Left ventricle myocardium inferior (tissue), 1 donor: ENCODE measurements around the gene REEP3. TPM values are rescaled to one million over a fixed set of nuclear protein-coding genes. Genes with fewer than 3 reads are reported as not detected.

ENCODE experiments used
- DNase-seq: peaks from one replicate; pipeline ENCODE4 v3.0.0-alpha.2; 2020
- H3K27ac ChIP-seq: fragments of 200-600 bp; replicated peaks from 2 replicates; pipeline ENCODE4 v1.8.0; 2021
- H3K27me3 ChIP-seq: fragments of 200-600 bp; 2 replicates; pipeline ENCODE4 v1.8.0; 2021; ENCODE audit warnings: low read depth
- H3K36me3 ChIP-seq: fragments of 200-600 bp; 2 replicates; pipeline ENCODE4 v1.8.0; 2021
- H3K4me1 ChIP-seq: fragments of 200-600 bp; 2 replicates; pipeline ENCODE4 v1.8.0; 2021
- H3K4me3 ChIP-seq: fragments of 200-600 bp; 2 replicates; pipeline ENCODE4 v1.8.0; 2021; ENCODE audit warnings: mild to moderate bottlenecking, moderate library complexity
- H3K9me3 ChIP-seq: fragments of 200-600 bp; replicated peaks from 2 replicates; pipeline ENCODE4 v1.8.0; 2021
- intact Hi-C: fragments of 100-400 bp; cut with micrococcal nuclease; formaldehyde crosslinking; loops from one replicate; pipeline ENCODE4 v1.11.0; 2022
- total RNA-seq: library from RNA; stranded (reverse); fragmentation: NEBNext Ultra II Directional; extraction: Animal tissue kit (Norgen Biotek cat#: 25700); gene quantifications from one replicate; pipeline ENCODE4 v1.2.1, GENCODE V29; 2021
- TF ChIP-seq, protein P1 (sequence below): fragments of 200-600 bp; IDR thresholded peaks from 2 replicates; pipeline ENCODE4 v1.8.0; 2021; ENCODE audit warnings: antibody characterized with exemption, mild to moderate bottlenecking, borderline replicate concordance
- donor health status: DM: no; HTN: yes; CAD: no; lungs with severe emphysema.

REEP3 gene
- total RNA-seq, 1 donor from 2014 or later, result 18.2 TPM

DNA sequence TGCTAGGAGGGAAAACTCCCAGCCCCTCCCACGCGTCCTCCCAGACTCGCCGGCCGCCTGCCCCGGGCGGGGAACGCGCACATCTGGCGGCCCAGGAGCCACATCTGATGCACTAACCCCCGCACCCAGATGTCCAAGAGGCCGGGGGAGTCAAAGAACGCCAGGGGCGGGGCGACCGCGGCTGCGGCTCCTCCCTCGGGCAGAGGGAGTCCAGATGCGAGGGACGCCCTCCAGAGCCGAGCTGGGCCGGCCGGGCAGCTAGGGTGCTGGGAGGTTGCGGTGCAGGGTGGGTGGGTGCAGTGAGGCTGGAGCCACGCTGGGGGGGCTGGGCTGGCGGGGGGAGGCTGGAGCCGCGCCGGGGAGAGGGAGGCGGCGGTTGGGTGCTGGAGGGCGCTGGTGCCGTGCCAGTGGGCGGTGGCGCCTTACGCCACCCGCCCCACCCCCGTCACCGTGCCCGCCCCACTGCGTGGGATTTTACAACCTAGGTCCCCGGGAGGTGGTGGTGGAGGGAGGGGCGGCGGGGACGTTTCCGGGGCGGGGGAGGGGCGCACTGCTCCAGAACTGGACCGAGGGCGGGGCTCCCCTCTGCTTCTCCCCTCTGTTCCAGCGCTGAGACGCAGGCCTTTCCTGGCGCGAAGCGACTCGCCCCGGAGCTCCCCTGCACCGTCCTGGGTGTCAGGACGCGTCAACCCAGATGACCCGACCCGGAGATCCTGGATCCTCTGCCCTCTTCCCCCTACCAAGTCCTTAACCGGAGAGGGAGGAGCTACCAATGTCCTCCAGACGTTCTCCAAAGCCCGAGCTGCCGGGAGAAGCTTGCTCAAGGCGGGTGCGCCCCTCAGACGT, 109.1 kb downstream of the REEP3 start:
- Histone ChIP-seq H3K9me3 (no peaks in the 10 kb centered on the region), H3K4me1 (peaks cover 53% of the 10 kb centered on the region), H3K36me3 (no peaks in the 10 kb centered on the region), H3K27me3 (no peaks in the 10 kb centered on the region), H3K4me3 (peak overlapping the region; percentile 68), H3K27ac (peak overlapping the region; percentile 100)
- intact Hi-C loops, result no loop called here
- TF ChIP-seq, protein P1, sequence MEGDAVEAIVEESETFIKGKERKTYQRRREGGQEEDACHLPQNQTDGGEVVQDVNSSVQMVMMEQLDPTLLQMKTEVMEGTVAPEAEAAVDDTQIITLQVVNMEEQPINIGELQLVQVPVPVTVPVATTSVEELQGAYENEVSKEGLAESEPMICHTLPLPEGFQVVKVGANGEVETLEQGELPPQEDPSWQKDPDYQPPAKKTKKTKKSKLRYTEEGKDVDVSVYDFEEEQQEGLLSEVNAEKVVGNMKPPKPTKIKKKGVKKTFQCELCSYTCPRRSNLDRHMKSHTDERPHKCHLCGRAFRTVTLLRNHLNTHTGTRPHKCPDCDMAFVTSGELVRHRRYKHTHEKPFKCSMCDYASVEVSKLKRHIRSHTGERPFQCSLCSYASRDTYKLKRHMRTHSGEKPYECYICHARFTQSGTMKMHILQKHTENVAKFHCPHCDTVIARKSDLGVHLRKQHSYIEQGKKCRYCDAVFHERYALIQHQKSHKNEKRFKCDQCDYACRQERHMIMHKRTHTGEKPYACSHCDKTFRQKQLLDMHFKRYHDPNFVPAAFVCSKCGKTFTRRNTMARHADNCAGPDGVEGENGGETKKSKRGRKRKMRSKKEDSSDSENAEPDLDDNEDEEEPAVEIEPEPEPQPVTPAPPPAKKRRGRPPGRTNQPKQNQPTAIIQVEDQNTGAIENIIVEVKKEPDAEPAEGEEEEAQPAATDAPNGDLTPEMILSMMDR, result no peak
- DNase-seq, result peak; percentile 93

DNA sequence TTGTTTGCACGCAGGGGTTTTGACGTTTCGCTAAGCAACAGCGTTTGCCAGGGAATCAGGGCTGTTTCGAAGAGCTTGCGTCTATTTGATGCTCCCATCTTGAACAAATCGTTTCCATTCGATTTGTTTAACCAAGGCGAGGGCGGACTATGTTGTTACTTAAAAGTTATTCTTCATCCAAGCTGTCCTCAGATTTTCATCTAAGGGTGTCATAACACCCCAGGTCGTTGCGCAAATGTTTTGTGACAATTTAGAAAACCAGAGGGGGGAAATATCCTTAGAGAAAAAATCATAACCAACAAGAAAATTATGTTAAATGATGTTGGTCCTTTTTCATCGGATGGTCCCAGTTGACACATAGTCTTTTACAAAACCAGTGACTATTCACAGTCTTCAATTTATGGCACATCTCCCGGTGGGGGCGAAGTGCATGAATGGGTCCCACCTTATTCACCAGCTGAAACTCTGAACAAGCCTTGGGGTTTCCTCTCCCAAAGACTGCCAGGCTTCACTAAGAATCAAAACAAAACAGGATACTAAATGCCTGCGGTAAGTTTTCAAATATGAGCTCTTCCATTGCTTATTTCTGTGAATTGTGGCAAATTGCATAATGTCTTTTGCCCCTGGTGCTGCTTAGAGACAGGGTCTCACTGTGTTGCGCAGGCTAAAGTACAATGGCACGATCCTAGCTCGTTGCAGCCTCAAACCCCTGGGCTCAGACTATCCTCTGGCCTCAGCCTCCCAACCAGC, 109.9 kb downstream of the REEP3 start:
- Histone ChIP-seq H3K4me3 (peak overlapping the region; percentile 68), H3K27ac (peak overlapping the region; percentile 100), H3K27me3 (no peaks in the 10 kb centered on the region), H3K36me3 (no peaks in the 10 kb centered on the region), H3K4me1 (peaks cover 53% of the 10 kb centered on the region), H3K9me3 (no peaks in the 10 kb centered on the region)
- DNase-seq, result no peak
- intact Hi-C loops, result no loop called here
- TF ChIP-seq, protein P1, result no peak

DNA sequence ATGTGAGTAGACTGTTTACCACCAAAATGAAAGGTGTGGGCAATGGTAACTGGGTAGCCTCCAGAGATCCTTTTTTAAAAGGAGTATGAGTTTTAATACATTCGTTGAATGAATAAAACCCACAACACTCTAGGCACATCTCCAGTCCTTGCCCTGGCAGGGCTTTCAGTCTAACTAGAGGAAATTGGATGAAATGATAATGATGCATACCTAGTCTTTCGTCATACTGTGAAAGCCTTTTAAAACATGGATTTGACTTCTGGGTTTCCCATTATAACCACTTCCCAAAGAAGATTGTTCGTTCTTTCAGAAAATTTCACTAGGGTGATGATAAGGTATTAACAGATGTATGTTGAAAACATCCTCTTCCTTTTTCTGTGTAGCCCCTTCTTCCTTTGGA, 110.8 kb downstream of the REEP3 start:
- no peak for DNase-seq
- H3K4me3 ChIP-seq, result peak overlapping the region; percentile 68
- H3K4me1 ChIP-seq, result peaks cover 49% of the 10 kb centered on the region
- H3K27ac ChIP-seq, result peak overlapping the region; percentile 100
- no peaks in the 10 kb centered on the region for H3K27me3 ChIP-seq
- no peaks in the 10 kb centered on the region for H3K36me3 ChIP-seq
- intact Hi-C loops, result no loop called here
- no peaks in the 10 kb centered on the region for H3K9me3 ChIP-seq
- TF ChIP-seq, protein P1, result no peak

DNA sequence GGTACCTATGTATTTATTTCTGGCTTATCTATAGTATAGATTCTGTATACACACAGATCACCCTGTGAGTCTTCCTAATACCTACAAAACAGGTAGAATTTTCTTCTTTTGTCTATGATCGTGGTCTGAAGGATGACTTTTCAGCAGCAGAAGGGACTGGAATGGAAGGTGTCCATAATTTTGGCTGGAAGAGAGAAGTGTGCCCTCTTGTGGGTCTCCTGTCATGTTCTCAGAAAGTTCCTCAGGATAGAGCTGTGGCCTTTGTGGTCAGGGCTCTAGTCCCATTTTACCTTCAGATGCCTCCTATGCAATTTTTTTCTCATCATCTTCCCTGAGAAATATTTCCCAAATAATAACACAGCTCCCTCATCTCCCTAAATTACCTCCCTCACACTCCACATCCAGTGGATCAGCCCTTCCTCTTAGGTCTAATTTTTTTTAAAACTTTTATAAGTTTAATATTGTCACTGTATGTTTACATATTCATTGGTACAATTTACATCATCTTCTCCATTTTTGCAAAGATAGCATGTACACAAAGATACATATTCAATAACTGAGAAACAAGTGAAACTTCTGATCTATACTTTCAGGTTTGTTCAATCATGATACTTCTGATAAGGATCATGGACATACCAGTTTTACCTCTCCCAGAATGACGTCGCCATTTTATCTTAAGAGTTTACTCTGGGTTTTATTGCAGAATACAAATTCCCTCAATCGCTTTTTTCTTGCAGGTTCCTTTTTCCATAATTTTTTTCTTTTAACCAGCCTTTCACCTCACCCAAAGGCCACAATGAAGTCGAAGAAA, 112.7 kb downstream of the REEP3 start:
- TF ChIP-seq, protein P1, result peak; percentile 64
- Histone ChIP-seq H3K9me3 (no peaks in the 10 kb centered on the region), H3K36me3 (no peaks in the 10 kb centered on the region), H3K27ac (no peak overlapping the region), H3K27me3 (no peaks in the 10 kb centered on the region), H3K4me3 (no peak overlapping the region), H3K4me1 (peaks cover 30% of the 10 kb centered on the region)
- DNase-seq, result no peak
- intact Hi-C loops, result no loop called here

DNA sequence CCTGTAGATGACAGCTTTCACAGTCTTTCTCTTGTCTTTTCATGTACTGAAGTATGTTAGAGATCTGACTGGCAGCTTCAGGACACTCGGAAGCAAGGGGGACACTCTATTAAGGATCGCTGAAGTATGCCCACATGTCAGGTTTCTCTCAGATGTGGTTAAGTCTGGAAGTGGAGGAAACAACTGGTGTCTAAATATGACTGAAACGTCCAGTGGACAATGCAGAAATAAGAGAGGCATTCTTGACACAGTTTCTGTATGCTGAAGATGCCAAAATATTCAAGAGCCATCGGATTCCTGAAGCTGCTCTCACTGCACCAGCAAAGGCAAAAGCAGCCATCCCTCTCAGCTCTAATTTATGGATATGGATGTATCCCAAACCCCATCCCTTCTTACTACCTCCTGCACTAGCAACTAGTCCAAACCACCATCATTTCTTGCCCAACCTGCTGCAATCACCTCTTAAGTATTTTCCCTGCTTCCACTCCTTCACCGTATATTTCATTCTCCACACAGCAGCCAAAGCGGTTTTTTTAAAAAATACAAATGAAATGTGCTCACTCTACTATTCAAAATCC, 113.4 kb downstream of the REEP3 start:
- no peaks in the 10 kb centered on the region for H3K9me3 ChIP-seq

More for the DNA sequence above, 113.4 kb downstream of the REEP3 start:
- H3K27me3 ChIP-seq, result no peaks in the 10 kb centered on the region
- no peak for DNase-seq
- no peak overlapping the region for H3K4me3 ChIP-seq
- TF ChIP-seq, protein P1, result no peak
- H3K36me3 ChIP-seq, result no peaks in the 10 kb centered on the region
- intact Hi-C loops, result no loop called here
- no peak overlapping the region for H3K27ac ChIP-seq
- peaks cover 23% of the 10 kb centered on the region for H3K4me1 ChIP-seq
